Measurements from ENCODE around the gene CES2. TPM values are rescaled to one million over a fixed set of nuclear protein-coding genes. Genes with fewer than 3 reads are reported as not detected.
"Not testable (repeated sequence)": the region's sequence is repeated elsewhere in the genome, so short reads cannot be mapped to it uniquely, and the experiment has no call there.

The CES2 gene
- polyA plus RNA-seq, 3 donors from 2014 or later: 13.8 to 26.2 (median 19.5) TPM

DNA sequence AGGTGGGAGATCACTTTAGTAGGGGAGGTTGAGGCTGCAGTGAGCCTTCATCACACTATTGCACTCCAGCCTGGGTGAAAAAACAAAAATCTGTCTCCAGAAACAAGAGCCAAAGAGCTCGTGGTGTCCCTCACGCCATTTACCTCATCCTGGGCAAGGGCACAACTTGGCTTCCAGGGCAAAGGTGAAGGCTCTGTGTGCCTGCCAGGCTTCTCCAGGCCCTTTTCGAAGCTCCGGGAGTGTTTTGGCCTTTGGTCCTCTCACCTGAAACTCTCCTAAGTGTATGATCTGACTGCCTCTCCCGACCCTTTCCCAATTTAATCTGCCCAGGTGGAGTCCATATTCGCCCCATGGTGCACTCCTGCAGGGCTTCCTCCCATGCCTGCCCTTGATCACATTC, 14.2 kb downstream of the CES2 start:
- DNase-seq: no peak
- Mint-ChIP-seq H3K9me3 (peaks cover 0 to 3% (median 0%) of the 10 kb centered on the region in 6 donors), H3K4me1 (peaks cover 22 to 27% of the 10 kb centered on the region in 2 donors), H3K27ac (no peak overlapping the region), H3K36me3 (peaks cover 0 to 4% (median 0%) of the 10 kb centered on the region in 3 donors), H3K27me3 (ENCODE audit: low read depth in 3 of 3) (peaks cover 10 to 27% (median 17%) of the 10 kb centered on the region in 3 donors), H3K4me3 (peak overlapping the region in 3 of 5 donors; percentile 36 to 92 (median 57))

DNA sequence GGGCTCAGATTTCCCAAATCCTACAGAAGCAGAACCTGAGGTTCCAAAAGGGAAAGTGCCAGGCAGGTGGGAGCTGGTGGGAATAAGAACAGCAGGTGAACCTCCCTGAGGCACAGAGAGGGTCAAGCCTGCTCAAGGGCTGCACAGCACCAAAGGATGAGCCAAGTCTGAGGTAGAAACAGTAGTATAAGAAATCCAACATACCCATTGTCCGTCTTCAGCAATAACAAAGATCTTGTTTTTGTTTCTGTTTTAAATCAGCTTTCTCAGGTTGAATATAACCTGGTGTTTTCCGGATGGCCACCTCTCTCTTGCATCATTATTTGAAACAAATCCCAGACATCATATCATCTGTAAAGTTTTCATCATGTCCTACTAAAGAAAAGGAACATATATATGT, 15.1 kb downstream of the CES2 start:
- Mint-ChIP-seq H3K27me3 (ENCODE audit: low read depth in 3 of 3) (peaks cover 10 to 27% (median 17%) of the 10 kb centered on the region in 3 donors), H3K27ac (no peak overlapping the region), H3K36me3 (peaks cover 0 to 4% (median 0%) of the 10 kb centered on the region in 3 donors), H3K4me1 (peaks cover 22 to 27% of the 10 kb centered on the region in 2 donors), H3K9me3 (peaks cover 0 to 3% (median 0%) of the 10 kb centered on the region in 6 donors), H3K4me3 (no peak overlapping the region)
- no peak for DNase-seq

- Mint-ChIP-seq H3K9me3 (peaks cover 0 to 3% (median 0%) of the 10 kb centered on the region in 6 donors), H3K27me3 (ENCODE audit: low read depth in 3 of 3) (peaks cover 10 to 27% (median 17%) of the 10 kb centered on the region in 3 donors), H3K27ac (no peak overlapping the region), H3K4me1 (peaks cover 22 to 27% of the 10 kb centered on the region in 2 donors), H3K36me3 (peaks cover 0 to 4% (median 0%) of the 10 kb centered on the region in 3 donors), H3K4me3 (no peak overlapping the region)
- DNase-seq: no peak
Measured at GRCh38 chr16:66950971-66951790, 15.9 kb downstream of the CES2 start.

GRCh38 chr16:66952430-66953110, 17.3 kb downstream of the CES2 start:
- no peak overlapping the region for H3K27ac Mint-ChIP-seq
- H3K4me1 Mint-ChIP-seq: peaks cover 15 to 20% of the 10 kb centered on the region in 2 donors
- peaks cover 0 to 3% (median 0%) of the 10 kb centered on the region in 6 donors for H3K9me3 Mint-ChIP-seq
- H3K27me3 Mint-ChIP-seq (ENCODE audit: low read depth in 3 of 3): peaks cover 12 to 27% (median 14%) of the 10 kb centered on the region in 3 donors
- DNase-seq: no peak
- H3K4me3 Mint-ChIP-seq: no peak overlapping the region
- H3K36me3 Mint-ChIP-seq: peaks cover 0 to 4% (median 0%) of the 10 kb centered on the region in 3 donors

GRCh38 chr16:66953462-66954096, 18.3 kb downstream of the CES2 start:
- H3K27ac Mint-ChIP-seq: peak overlapping the region in 1 of 6 donors; percentile 61
- H3K9me3 Mint-ChIP-seq: peaks cover 0 to 3% (median 0%) of the 10 kb centered on the region in 6 donors
- H3K4me1 Mint-ChIP-seq: peaks cover 6 to 10% of the 10 kb centered on the region in 2 donors
- no peak overlapping the region for H3K4me3 Mint-ChIP-seq
- peaks cover 0 to 4% (median 0%) of the 10 kb centered on the region in 3 donors for H3K36me3 Mint-ChIP-seq
- peaks cover 11 to 21% (median 14%) of the 10 kb centered on the region in 3 donors for H3K27me3 Mint-ChIP-seq (ENCODE audit: low read depth in 3 of 3)
- no peak for DNase-seq

- H3K4me1 Mint-ChIP-seq: peaks cover 0 to 5% of the 10 kb centered on the region in 2 donors
- H3K4me3 Mint-ChIP-seq: no peak overlapping the region
- peak; percentile 51 to 62 (median 52) for DNase-seq
- peaks cover 0 to 3% (median 0%) of the 10 kb centered on the region in 6 donors for H3K9me3 Mint-ChIP-seq
- H3K27ac Mint-ChIP-seq: peak overlapping the region in 1 of 6 donors; percentile 61
- peaks cover 8 to 21% (median 14%) of the 10 kb centered on the region in 3 donors for H3K27me3 Mint-ChIP-seq (ENCODE audit: low read depth in 3 of 3)
- H3K36me3 Mint-ChIP-seq: peaks cover 0 to 4% (median 0%) of the 10 kb centered on the region in 3 donors
Measured at GRCh38 chr16:66954097-66954659, 18.9 kb downstream of the CES2 start.

DNA sequence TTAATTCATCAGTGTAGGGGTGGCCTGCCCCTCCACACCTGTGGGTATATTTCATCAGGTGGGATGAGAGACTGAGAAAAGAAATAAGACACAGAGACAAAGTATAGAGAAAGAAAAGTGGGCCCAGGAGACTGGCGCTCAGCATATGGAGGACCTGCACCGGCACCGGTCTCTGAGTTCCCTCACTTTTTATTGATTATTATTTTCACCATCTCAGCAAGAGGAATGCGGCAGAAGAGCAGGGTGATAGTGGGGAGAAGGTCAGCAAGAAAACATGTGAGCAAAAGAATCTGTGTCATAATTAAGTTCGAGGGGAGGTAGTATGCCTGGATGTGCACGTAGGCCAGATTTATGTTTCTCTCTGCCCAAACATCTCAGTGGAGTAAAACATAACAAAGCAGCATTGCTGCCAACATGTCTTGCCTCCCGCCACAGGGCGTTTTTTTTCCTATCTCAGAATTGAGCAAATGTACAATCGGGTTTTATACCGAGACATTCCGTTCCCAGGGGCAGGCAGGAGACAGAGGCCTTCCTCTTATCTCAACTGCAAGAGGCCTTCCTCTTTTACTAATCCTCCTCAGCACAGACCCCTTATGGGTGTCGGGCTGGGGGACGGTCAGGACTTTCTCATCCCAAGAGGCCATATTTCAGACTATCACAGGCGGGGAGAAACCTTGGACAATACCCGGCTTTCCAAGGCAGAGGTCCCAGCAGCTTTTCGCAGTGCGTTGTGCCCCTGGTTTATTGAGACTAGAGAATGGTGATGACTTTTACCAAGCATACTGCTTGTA, 20.2 kb downstream of the CES2 start:
- H3K27ac Mint-ChIP-seq, H3K4me3 Mint-ChIP-seq, H3K36me3 Mint-ChIP-seq, H3K9me3 Mint-ChIP-seq, H3K4me1 Mint-ChIP-seq, DNase-seq: not testable (repeated sequence)
- H3K27me3 Mint-ChIP-seq (ENCODE audit: low read depth in 3 of 3): peaks cover 4 to 14% (median 10%) of the 10 kb centered on the region in 3 donors

GRCh38 chr16:66956154-66956457, 20.8 kb downstream of the CES2 start:
- DNase-seq, H3K27ac Mint-ChIP-seq, H3K9me3 Mint-ChIP-seq, H3K4me1 Mint-ChIP-seq, H3K4me3 Mint-ChIP-seq, H3K36me3 Mint-ChIP-seq: not testable (repeated sequence)
- peaks cover 4 to 14% (median 9%) of the 10 kb centered on the region in 3 donors for H3K27me3 Mint-ChIP-seq (ENCODE audit: low read depth in 3 of 3)

DNA sequence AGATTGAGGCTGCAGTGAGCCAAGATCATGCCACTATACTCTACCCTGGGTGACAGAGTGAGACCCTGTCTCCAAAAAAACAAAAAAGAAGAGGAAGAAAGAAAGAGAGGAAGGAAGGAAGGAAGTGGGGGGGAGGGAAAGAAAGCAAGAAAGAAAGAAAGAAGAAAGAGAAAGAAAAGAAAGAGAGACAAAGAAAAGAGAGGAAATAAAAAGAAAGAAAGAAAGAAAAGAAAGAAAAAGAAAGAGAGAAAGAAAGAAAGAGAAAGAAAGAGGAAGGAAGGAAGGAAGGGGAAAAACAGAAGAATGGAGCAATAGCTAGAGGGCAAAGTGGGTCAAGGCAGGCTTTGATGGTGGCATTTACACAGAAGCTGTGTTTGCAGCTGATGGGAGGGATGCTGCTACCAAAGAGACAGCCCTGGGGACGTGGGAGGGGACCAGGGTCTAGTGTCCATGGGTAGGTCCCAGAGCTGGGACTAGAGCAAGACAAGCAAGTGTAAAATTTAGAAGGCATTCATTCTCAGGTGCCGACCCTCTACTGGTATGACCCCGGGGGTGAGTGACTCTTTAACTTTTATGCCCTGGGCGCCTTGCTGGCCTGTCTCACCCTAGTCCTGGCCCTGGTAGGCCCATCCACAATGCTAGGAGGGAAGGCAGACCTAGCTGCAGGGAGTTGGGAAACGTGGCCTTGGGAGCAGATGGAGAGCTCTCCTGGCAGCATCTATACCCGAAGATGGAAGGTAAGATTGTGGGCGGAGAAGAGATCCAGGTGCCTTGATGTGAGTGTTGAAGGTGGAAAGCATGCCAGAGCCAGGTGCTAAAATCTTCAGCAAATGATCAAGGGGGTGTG, 23.8 kb downstream of the CES2 start:
- H3K36me3 Mint-ChIP-seq: peaks cover 0 to under 1% (median 0%) of the 10 kb centered on the region in 3 donors
- DNase-seq: no peak
- peaks cover 0 to 4% (median 1%) of the 10 kb centered on the region in 3 donors for H3K27me3 Mint-ChIP-seq (ENCODE audit: low read depth in 3 of 3)
- H3K27ac Mint-ChIP-seq: peak overlapping the region in 1 of 6 donors; percentile 67
- H3K4me3 Mint-ChIP-seq: no peak overlapping the region
- H3K4me1 Mint-ChIP-seq: no peaks in the 10 kb centered on the region
- no peaks in the 10 kb centered on the region for H3K9me3 Mint-ChIP-seq

DNA sequence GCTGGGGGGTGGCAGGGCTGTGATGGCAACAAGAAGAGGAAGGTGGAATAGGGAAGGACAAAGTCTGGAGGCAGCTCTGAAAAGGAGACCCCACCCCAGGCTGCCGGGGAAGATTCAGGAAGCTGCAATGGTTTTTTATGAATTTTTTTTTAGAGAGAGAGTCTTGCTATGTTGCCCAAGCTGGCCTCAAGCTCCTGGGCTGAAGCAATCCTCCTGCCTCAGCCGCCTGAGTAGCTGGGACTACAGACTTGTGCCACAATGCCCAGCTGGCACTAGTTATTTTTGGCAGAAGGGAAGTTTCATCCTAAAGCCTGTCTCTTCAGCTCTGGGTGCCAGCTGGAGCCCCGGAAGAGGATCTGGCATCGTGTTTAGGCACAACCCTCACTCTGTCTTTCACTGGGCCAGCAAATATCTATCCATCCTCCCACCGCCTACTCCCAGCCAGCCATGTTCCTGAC, 24.4 kb downstream of the CES2 start:
- H3K36me3 Mint-ChIP-seq: no peaks in the 10 kb centered on the region
- DNase-seq: no peak
- no peak overlapping the region for H3K4me3 Mint-ChIP-seq
- peaks cover 0 to 4% (median 1%) of the 10 kb centered on the region in 3 donors for H3K27me3 Mint-ChIP-seq (ENCODE audit: low read depth in 3 of 3)
- peak overlapping the region in 1 of 6 donors; percentile 15 for H3K27ac Mint-ChIP-seq
- no peaks in the 10 kb centered on the region for H3K4me1 Mint-ChIP-seq
- no peaks in the 10 kb centered on the region for H3K9me3 Mint-ChIP-seq

GRCh38 chr16:66960270-66960669, 25.0 kb downstream of the CES2 start:
- Mint-ChIP-seq H3K27me3 (ENCODE audit: low read depth in 3 of 3) (peaks cover 0 to 7% (median 1%) of the 10 kb centered on the region in 3 donors), H3K4me3 (no peak overlapping the region), H3K4me1 (no peaks in the 10 kb centered on the region), H3K36me3 (no peaks in the 10 kb centered on the region), H3K9me3 (no peaks in the 10 kb centered on the region), H3K27ac (no peak overlapping the region)
- no peak for DNase-seq

DNA sequence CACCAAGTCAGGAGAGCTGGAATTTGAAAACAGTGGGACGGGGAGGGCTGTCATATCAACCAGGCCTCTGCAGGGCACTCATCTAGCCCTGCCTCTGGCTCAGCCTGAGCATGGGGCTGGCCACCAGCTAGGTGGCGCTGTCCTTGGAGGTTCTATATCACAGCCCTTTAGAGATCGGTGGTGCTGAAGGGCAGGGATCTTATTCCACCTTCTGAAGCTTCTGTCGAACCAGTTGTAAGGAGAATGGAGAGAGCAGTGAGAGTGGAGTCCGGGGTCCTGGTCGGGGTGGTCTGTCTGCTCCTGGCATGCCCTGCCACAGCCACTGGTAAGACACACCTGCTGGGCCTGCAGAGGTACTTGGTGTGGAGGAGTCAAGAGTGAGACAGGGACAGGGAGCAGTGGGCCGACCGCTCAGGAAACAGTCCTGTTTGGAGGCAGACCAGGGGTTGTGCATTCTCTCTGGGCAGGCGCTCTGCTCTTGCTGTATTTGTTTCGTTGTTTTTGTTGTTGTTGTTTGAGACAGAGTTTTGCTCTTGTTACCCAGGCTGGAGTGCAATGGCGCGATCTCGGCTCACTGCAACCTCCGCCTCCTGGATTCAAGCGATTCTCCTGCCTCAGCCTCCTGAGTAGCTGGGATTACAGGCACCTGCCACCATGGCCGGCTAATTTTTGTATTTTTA, 25.9 kb downstream of the CES2 start, which contains the start of gene CES3:
CES3 (plus strand) TSS at position 202 of the 680 bp plus-strand sequence; CDS start at position 244, 42 bp downstream.
- H3K4me3 Mint-ChIP-seq: no peak within 1 kb of the TSS
- DNase-seq: peak in 1 of 3 donors; percentile 30
- peaks cover 0 to 7% (median 1%) of the 10 kb centered on the region in 3 donors for H3K27me3 Mint-ChIP-seq (ENCODE audit: low read depth in 3 of 3)
- no peaks in the 10 kb centered on the region for H3K4me1 Mint-ChIP-seq
- peak within 1 kb of the TSS in 1 of 6 donors; percentile 55 for H3K27ac Mint-ChIP-seq
- H3K9me3 Mint-ChIP-seq: no peaks in the 10 kb centered on the region
- no peaks in the 10 kb centered on the region for H3K36me3 Mint-ChIP-seq

All from immature natural killer cell (primary cell).